ENCODE data around the gene KRT2. TPM values are rescaled to one million over a fixed set of nuclear protein-coding genes. Genes with fewer than 3 reads are reported as not detected.

The KRT2 gene
- total and polyA plus RNA-seq, 2 of the 4 experiments (the other 2 are of a cell fraction): not detected

- no peak overlapping the region for H3K9ac ChIP-seq (ENCODE audit: low read depth, low read length)
- no peak overlapping the region for H3K18ac ChIP-seq (ENCODE audit: low read depth, low read length)
- intact Hi-C loops (cut with micrococcal nuclease) (no loop called here), in situ Hi-C loops (cut with MboI; ENCODE audit: low sequenced_read_pairs) (loop anchor here (5.0 kb wide), 1 partner anchor 51 kb away; no protein-coding TSS in a partner anchor), dilution Hi-C loops (cut with HindIII; ENCODE audit: low sequenced_read_pairs, unreplicated experiment) (no loop called here)
- H2BK20ac ChIP-seq (ENCODE audit: low read depth, low read length): no peak overlapping the region
- H3K79me1 ChIP-seq (ENCODE audit: low read depth in 1 of 2, low read length in 2 of 2): no peaks in the 10 kb centered on the region
- ChIA-PET CTCF (no interaction called here), POLR2A (ENCODE audit: unreplicated experiment) (no interaction called here)
- H3K27me3 ChIP-seq (ENCODE audit: control insufficient read depth, insufficient read depth, low read length): peaks cover 18% of the 10 kb centered on the region
- no peak overlapping the region for H2BK15ac ChIP-seq (ENCODE audit: low read depth, low read length)
- H3K9me3 ChIP-seq (ENCODE audit: control insufficient read depth, insufficient read depth, low read length): no peaks in the 10 kb centered on the region
- H4K91ac ChIP-seq (ENCODE audit: insufficient read depth, low read depth, low read length): no peak overlapping the region
- TF ChIP-seq SMC3 (IDR thresholded peaks at IDR 0.05; ENCODE audit: low read depth, low read length) (no peak), FOS (IDR thresholded peaks at IDR 0.05; ENCODE audit: low read depth, low read length) (no peak), CEBPB (IDR thresholded peaks at IDR 0.05; ENCODE audit: low read depth, low read length) (no peak), MAFK (IDR thresholded peaks at IDR 0.05; ENCODE audit: low read depth, low read length) (no peak)
- no peaks in the 10 kb centered on the region for H3K9me1 ChIP-seq (ENCODE audit: insufficient read depth, low read length)
- no peak overlapping the region for H2BK5ac ChIP-seq (ENCODE audit: low read depth, low read length, poor library complexity, severe bottlenecking)
- no peak overlapping the region for H3K56ac ChIP-seq (ENCODE audit: extremely low read depth, insufficient read depth, low read length)
- H2AK9ac ChIP-seq (replicated peaks; ENCODE audit: low read depth, low read length, poor library complexity): no peak overlapping the region
- H2AK5ac ChIP-seq (ENCODE audit: low read depth, low read length): no peak overlapping the region
- no peak overlapping the region for H4K5ac ChIP-seq (ENCODE audit: low read depth, low read length)
- WGBS, 2 experiments (ENCODE audit: extremely low coverage in 2 of 2, insufficient read length in 1 of 2): no CpG with 5 or more reads among the region's 3 CpGs
- no peak overlapping the region for H3K23ac ChIP-seq (ENCODE audit: low read depth, low read length)
- DNase-seq (no peak), ATAC-seq (ENCODE audit: low read depth) (no peak)
- no peak overlapping the region for H3K14ac ChIP-seq (replicated peaks; ENCODE audit: low read depth, low read length)
- no peak overlapping the region for H3K27ac ChIP-seq (ENCODE audit: insufficient read depth, low read length)
- H3K4ac ChIP-seq (ENCODE audit: low read depth, low read length): no peak overlapping the region
- H3K36me3 ChIP-seq (ENCODE audit: control insufficient read depth, insufficient read depth, low read length): no peaks in the 10 kb centered on the region
- no peaks in the 10 kb centered on the region for H3K4me1 ChIP-seq (ENCODE audit: control insufficient read depth, insufficient read depth, low read length)
- no TSS peak for BruUV-seq (replicated peaks)
- no peak overlapping the region for H2AFZ ChIP-seq (replicated peaks; ENCODE audit: low read length, poor library complexity)
- H3K4me3 ChIP-seq (ENCODE audit: insufficient read depth, low read depth, low read length): no peak overlapping the region
- no peak overlapping the region for H3K4me2 ChIP-seq (ENCODE audit: low read depth, low read length)
- no peak overlapping the region for H4K8ac ChIP-seq (ENCODE audit: low read depth in 2 of 2, low read length in 2 of 2)
- no peaks in the 10 kb centered on the region for H4K20me1 ChIP-seq (ENCODE audit: insufficient read depth, low read length)
- H2BK120ac ChIP-seq (ENCODE audit: low read depth, low read length): no peak overlapping the region
Measured at GRCh38 chr12:52666471-52666870, 14.5 kb upstream of the KRT2 start.

Data from IMR-90 (cell line).